A673 (cell line): ENCODE data around the gene GPR33. TPM values are rescaled to one million over a fixed set of nuclear protein-coding genes. Genes with fewer than 3 reads are reported as not detected.

Experiments used
- BruUV-seq: library from RNA; stranded (reverse); fragments of 400-500 nt; replicated peaks from 2 replicates; lab custom pipeline; 2021; lab: Mats Ljungman, UMichigan
- CTCF ChIA-PET: fragments of 300-600 bp; sonication (Branson Sonifier 250); formaldehyde crosslinking; loops from one replicate; lab custom pipeline; 2022; ENCODE audit warnings: antibody characterized with exemption; lab: Charles Lee
- POLR2A ChIA-PET: fragments of 300-600 bp; sonication (Branson Sonifier 250); formaldehyde crosslinking; loops from one replicate; lab custom pipeline; 2022; ENCODE audit warnings: antibody characterized with exemption; ENCODE audit not compliant: low non-redundant PET; lab: Charles Lee
- DNase-seq: peaks from one replicate; pipeline ENCODE4 v3.0.0-alpha.2; 2015; ENCODE audit warnings: low spot score
- H3K27ac ChIP-seq: fragments of 200-600 bp; sonication (generic); 2 replicates; pipeline ENCODE4 v1.5.1; 2016; ENCODE audit warnings: mixed run types, low read depth, mild to moderate bottlenecking, mixed read lengths, antibody characterized with exemption, low read length; ENCODE audit not compliant: poor library complexity, severe bottlenecking
- H3K27me3 ChIP-seq: fragments of 200-600 bp; sonication (generic); replicated peaks from 2 replicates; pipeline ENCODE4 v1.6.1; 2017; ENCODE audit warnings: mixed run types, low read depth, mild to moderate bottlenecking, mixed read lengths, antibody characterized with exemption, low read length; ENCODE audit not compliant: insufficient read depth, poor library complexity
- H3K36me3 ChIP-seq: fragments of 200-600 bp; sonication (generic); 2 replicates; pipeline ENCODE4 v1.6.1; 2016; ENCODE audit warnings: mixed run types, mild to moderate bottlenecking, mixed read lengths, antibody characterized with exemption, low read length; ENCODE audit not compliant: insufficient read depth, poor library complexity, severe bottlenecking
- H3K4me1 ChIP-seq: fragments of 200-600 bp; sonication (generic); 2 replicates; pipeline ENCODE4 v1.6.1; 2017; ENCODE audit warnings: mixed run types, mild to moderate bottlenecking, mixed read lengths, antibody characterized with exemption, low read length; ENCODE audit not compliant: insufficient read depth, poor library complexity, severe bottlenecking
- H3K4me3 ChIP-seq: fragments of 200-600 bp; sonication (generic); 2 replicates; pipeline ENCODE4 v1.5.1; 2016; ENCODE audit warnings: low read depth, mixed run types, mild to moderate bottlenecking, mixed read lengths, low read length; ENCODE audit not compliant: poor library complexity, severe bottlenecking
- H3K9me3 ChIP-seq: fragments of 200-600 bp; sonication (generic); 2 replicates; pipeline ENCODE4 v1.6.1; 2016; ENCODE audit warnings: mixed run types, low read depth, mild to moderate bottlenecking, mixed read lengths, antibody characterized with exemption, low read length; ENCODE audit not compliant: poor library complexity, severe bottlenecking
- EZH2 ChIP-seq: fragments of 200-600 bp; sonication (generic); IDR thresholded peaks from 2 replicates; pipeline ENCODE4 v1.6.1; 2017; ENCODE audit warnings: borderline replicate concordance, low read depth, mild to moderate bottlenecking, mixed read lengths, antibody characterized with exemption, low read length; ENCODE audit not compliant: poor library complexity, severe bottlenecking
- intact Hi-C: fragments of 100-400 bp; cut with micrococcal nuclease; formaldehyde crosslinking; loops from one replicate; pipeline ENCODE4 v1.10.0; 2022; ENCODE audit not compliant: unreplicated experiment
- total RNA-seq: library from RNA; stranded (reverse); gene quantifications from 2 replicates; pipeline ENCODE4 v1.2.3, GENCODE V29; 2021
- TF ChIP-seq, protein P1 (sequence below): fragments of 300-800, 200-600 bp; sonication (generic); conservative IDR thresholded peaks from 2 replicates; pipeline ENCODE4 v1.5.1; 2017; ENCODE audit warnings: low read depth, mild to moderate bottlenecking, antibody characterized with exemption, low read length, moderate library complexity, mixed read lengths

GPR33 gene
- total RNA-seq, 1 experiment from 2014 or later = not detected

- no peak overlapping the region for H3K4me3 ChIP-seq
- DNase-seq = no peak
- H3K27me3 ChIP-seq = no peaks in the 10 kb centered on the region
- intact Hi-C loops = loop anchor here (5.0 kb wide), 1 partner anchor 1015 kb away; no protein-coding TSS in a partner anchor
- H3K4me1 ChIP-seq = no peaks in the 10 kb centered on the region
- no peaks in the 10 kb centered on the region for H3K9me3 ChIP-seq
- CTCF ChIA-PET = no interaction called here
- no peak overlapping the region for H3K27ac ChIP-seq
- no TSS peak for BruUV-seq
- TF ChIP-seq, protein P1, sequence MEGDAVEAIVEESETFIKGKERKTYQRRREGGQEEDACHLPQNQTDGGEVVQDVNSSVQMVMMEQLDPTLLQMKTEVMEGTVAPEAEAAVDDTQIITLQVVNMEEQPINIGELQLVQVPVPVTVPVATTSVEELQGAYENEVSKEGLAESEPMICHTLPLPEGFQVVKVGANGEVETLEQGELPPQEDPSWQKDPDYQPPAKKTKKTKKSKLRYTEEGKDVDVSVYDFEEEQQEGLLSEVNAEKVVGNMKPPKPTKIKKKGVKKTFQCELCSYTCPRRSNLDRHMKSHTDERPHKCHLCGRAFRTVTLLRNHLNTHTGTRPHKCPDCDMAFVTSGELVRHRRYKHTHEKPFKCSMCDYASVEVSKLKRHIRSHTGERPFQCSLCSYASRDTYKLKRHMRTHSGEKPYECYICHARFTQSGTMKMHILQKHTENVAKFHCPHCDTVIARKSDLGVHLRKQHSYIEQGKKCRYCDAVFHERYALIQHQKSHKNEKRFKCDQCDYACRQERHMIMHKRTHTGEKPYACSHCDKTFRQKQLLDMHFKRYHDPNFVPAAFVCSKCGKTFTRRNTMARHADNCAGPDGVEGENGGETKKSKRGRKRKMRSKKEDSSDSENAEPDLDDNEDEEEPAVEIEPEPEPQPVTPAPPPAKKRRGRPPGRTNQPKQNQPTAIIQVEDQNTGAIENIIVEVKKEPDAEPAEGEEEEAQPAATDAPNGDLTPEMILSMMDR = no peak
- TF ChIP-seq EZH2 = no peak
- POLR2A ChIA-PET = no interaction called here
- H3K36me3 ChIP-seq = no peaks in the 10 kb centered on the region
Observed at GRCh38 chr14:31442284-31442683, 45.6 kb downstream of the GPR33 start.

DNA sequence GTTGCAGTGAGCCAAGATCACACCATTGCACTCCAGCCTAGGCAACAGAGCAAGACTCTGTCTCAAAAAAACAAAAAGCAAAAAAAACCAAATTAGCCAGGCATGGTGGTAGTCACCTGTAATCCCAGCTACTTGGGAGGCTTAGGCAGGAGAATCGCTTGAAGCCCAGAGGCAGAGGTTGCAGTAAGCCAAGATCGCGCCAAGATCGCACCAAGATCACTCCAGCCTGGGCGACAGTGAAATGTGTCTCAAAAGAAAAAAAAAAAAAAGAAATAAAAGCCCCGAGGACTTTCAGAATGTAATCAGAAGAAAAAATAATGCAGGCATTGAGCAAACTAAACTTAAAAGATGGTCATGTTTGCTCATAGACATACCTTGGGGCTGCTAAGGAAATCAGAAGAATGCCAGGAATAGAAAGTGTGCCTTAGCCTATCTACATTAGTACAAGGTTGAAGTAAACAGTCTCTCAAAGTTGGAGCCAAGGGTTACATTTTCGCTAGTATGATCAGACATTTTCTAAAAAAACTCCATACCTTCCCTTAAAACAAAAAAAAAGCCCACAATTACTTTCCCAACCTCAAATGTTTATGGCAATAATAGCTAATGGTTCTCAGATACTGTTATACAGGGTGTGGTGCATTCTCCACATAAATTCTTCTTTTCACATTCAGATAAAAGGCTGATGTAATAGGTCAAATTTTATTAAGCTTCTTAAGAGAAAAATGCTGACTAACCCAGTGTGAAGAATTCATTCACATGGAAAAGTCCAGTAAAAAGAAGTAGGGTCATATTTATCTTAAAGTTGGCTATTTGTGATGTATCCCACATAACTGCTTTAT is 46.3 kb downstream of the GPR33 start:
- Histone ChIP-seq H3K27ac (no peak overlapping the region), H3K4me3 (no peak overlapping the region), H3K36me3 (no peaks in the 10 kb centered on the region), H3K27me3 (no peaks in the 10 kb centered on the region), H3K9me3 (no peaks in the 10 kb centered on the region), H3K4me1 (no peaks in the 10 kb centered on the region)
- intact Hi-C loops = loop anchor here (5.0 kb wide), 1 partner anchor 1016 kb away; no protein-coding TSS in a partner anchor
- no TSS peak for BruUV-seq
- CTCF ChIA-PET = no interaction called here
- POLR2A ChIA-PET = no interaction called here
- DNase-seq = peak; percentile 41
- TF ChIP-seq EZH2 = no peak
- TF ChIP-seq, protein P1 = no peak

DNA sequence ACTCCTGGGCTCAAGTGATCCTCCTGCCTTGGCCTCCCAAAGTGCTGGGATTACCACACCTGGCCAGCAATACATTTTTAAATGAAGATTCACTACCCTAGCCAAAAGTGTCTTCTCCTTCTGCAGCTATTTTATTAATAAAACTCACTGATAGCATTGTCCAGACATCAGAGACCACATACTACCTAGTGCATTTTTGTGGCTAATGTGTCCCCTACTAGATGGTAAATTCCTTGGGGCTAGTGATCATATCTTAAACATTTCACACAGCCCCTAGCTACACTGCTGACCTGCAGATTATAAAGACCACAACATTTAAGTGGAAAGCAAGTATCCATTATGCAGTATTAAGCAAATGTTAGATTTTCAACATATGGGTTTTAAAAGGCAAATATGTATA is 47.6 kb downstream of the GPR33 start:
- H3K4me3 ChIP-seq = no peak overlapping the region
- no peak overlapping the region for H3K27ac ChIP-seq
- no peaks in the 10 kb centered on the region for H3K9me3 ChIP-seq
- H3K27me3 ChIP-seq = no peaks in the 10 kb centered on the region
- H3K4me1 ChIP-seq = peaks cover 6% of the 10 kb centered on the region
- CTCF ChIA-PET = no interaction called here
- no peak for TF ChIP-seq EZH2
- TF ChIP-seq, protein P1 = no peak
- no peak for DNase-seq
- no peaks in the 10 kb centered on the region for H3K36me3 ChIP-seq
- intact Hi-C loops = loop anchor here (5.0 kb wide), 1 partner anchor 1017 kb away; no protein-coding TSS in a partner anchor
- POLR2A ChIA-PET = no interaction called here
- BruUV-seq = no TSS peak
